HG03159 (cell line): ENCODE results near the gene ISM2.
"Not testable (repeated sequence)": the region's sequence is repeated elsewhere in the genome, so short reads cannot be mapped to it uniquely, and the experiment has no call there.

Experiments
- ATAC-seq: cut with Tn5 transposase; IDR thresholded peaks from one replicate; pipeline ENCODE4 v1.9.1; 2021; ENCODE audit warnings: mild to moderate bottlenecking, moderate library complexity; ENCODE audit not compliant: unreplicated experiment

Gene ISM2

GRCh38 chr14:77498120-77498979 lies at the start of gene ISM2:
TSS of gene ISM2 (minus strand) at chr14:77498816. CDS start at chr14:77498793, 23 bp downstream.
- peak; percentile 62 for ATAC-seq

GRCh38 chr14:77547512-77548180 lies 49.0 kb upstream of the ISM2 start:
- ATAC-seq: no peak

DNA sequence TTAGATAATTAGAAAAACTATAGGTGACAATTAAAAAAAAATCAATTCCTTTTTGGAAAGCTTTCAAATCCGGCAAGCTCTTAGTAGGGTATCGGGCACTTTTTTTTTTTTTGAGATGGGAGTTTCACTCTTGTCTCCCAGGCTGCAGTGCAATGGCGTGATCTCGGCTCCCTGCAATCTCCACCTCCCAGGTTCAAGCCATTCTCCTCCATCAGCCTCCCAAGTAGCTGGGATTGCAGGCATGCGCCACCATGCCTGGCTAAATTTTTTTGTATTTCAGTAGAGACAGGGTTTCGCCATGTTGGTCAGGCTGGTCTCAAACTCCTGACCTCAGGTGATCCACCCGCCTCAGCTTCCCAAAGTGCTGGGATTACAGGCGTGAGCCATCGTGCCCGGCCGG lies 46.6 kb upstream of the ISM2 start:
- ATAC-seq: not testable (repeated sequence)

GRCh38 chr14:77544571-77544970 lies 46.0 kb upstream of the ISM2 start:
- ATAC-seq: no peak

GRCh38 chr14:77543637-77544334 lies 45.2 kb upstream of the ISM2 start:
- ATAC-seq: no peak

DNA sequence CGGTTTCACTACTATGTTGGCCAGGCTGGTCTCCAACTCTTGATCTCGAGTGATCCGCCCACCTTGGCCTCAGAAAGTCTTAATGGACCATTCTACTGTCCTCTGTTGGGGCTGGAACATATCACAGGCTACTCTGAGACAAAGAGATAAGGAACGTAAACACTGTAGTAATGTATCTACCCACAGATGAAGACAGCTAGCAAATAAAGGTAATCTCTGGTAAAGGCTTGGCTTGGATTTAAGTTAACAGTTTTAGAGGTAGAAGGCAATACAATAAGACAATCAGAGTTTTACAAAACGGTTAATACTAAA lies 44.6 kb upstream of the ISM2 start:
- no peak for ATAC-seq

GRCh38 chr14:77542421-77543239 lies 44.0 kb upstream of the ISM2 start:
- ATAC-seq: no peak

GRCh38 chr14:77541905-77542304 lies 43.3 kb upstream of the ISM2 start:
- peak; percentile 54 for ATAC-seq

GRCh38 chr14:77536951-77537350 lies 38.3 kb upstream of the ISM2 start:
- ATAC-seq: not testable (repeated sequence)

DNA sequence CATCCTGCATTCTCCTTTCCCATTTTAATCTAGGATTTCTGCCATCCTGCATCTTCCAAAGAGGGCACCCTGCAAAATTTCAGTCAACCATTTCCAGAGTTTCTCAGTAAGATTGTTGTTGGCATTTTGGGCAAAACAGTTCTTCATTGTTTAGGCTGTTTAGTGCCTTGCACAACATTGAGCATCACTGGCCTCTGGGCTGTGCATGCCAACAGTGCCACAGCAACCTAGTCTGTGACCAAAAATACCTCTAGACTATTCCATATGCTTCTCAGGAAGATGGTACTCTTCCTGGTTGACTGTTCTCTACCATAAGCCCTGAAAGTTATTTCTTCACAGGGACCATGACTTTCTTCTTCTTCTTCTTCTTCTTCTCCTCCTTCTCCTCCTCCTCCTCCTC lies 32.5 kb upstream of the ISM2 start:
- ATAC-seq: no peak

- ATAC-seq: no peak
These were observed 31.3 kb upstream of the ISM2 start for GRCh38 chr14:77529963-77530362.

DNA sequence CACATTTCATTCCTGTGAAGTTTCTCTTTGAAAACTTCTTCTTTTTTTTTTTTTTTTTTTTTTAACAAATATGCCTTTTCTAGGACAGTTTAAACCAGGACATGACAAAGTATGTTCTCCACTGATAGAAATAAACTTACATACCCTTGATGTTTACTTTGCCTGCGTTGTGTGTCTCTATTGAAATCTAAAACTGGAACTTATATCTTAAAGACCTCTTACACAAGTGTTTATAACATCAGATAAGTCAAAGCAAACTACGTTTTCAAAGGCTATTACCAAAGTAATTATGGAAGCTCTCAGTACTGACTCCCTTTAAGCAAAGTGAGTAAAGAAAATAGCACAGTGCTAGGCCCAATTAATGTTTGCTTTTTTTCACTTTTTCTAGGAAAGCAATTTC lies 30.6 kb upstream of the ISM2 start:
- ATAC-seq: no peak

DNA sequence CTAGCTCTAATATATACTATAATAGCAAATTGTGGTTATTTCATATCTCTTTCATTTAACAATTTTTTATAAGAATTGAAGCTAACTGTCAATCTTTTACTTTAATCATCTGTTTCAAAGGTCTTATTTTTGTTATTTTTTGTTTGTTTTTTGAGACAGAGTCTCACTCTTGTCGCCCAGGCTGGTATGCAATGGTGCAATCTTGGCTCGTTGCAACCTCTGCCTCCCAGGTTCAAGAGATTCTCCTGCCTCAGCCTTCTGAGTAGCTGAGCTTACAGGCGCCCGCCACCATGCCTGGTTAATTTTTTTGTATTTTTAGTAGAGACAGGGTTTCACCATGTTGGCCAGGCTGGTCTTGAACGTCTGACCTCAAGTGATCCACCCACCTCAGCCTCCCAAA lies 30.1 kb upstream of the ISM2 start:
- ATAC-seq: not testable (repeated sequence)

GRCh38 chr14:77526266-77526665 lies 27.6 kb upstream of the ISM2 start:
- no peak for ATAC-seq

DNA sequence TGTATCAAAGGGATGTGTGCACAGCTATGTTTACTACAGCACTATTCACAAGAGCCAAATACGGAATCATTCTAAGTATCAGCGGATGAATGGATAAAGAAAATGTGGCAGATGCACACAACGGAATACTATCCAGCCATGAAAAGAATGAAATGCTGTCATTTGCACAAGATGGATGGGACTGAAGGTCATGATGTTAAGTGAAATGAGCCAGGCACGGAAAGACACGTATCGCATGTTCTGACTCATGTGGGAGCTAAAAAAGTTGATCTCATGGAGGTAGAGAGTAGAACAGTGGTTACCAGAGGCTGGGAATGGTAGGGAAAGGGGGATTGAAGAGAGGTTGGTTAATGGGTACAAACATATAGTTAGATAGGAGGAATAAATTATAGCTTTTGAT lies 25.9 kb upstream of the ISM2 start:
- ATAC-seq: no peak

DNA sequence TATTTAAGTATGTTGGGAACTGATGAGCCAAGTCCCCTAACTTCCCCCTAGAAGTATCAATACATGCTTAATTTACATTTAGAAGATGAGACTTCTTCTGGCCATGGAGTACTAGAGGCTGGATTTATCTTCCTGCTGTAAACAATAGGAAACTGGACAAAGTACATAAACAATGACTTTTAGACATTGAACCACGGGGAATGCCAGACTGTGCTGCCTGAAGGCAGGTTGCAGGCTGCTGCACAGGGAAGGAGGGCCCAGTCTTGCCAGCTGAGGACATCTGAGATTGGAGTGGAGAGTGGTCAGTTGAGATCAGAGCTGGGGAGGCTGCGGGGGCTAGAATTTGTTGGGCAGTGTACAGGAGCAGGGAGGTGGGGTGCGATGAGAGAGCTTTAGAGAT lies 24.5 kb upstream of the ISM2 start:
- no peak for ATAC-seq

GRCh38 chr14:77520555-77520954 lies 21.9 kb upstream of the ISM2 start:
- no peak for ATAC-seq

GRCh38 chr14:77516126-77516525 lies 17.5 kb upstream of the ISM2 start:
- no peak for ATAC-seq

DNA sequence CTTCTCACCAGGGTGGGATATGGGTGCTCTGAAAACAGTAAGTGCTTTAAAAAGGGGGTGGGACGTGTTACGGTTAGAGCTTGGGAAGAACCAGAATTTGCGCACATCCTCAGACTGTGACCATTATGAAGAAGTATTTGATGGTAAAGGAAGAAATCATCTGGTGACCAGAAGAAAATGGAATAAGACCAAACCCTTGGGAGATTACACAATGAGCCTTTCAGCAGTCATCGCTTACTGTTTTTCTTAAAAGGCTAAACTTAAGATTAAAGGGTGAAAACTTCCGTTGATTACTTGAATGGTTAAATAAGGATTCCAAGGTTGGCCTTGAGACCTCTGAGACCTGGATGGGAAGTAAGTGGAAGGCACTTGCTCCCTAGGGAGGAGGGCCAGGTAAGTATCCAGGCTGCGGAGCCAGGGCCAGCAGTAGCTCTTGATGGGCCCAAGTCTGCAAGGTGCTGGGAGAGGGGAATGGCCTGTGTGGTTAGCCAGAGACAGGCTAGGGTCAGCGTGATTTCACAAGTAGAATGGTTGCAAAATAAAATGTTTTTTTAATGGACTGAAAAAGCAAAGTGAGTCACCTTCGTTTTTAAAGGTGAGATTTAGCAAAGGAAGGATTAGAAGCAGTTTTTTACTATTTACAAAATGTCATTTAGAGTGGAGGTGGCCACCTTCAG lies 13.0 kb upstream of the ISM2 start:
- ATAC-seq: no peak

DNA sequence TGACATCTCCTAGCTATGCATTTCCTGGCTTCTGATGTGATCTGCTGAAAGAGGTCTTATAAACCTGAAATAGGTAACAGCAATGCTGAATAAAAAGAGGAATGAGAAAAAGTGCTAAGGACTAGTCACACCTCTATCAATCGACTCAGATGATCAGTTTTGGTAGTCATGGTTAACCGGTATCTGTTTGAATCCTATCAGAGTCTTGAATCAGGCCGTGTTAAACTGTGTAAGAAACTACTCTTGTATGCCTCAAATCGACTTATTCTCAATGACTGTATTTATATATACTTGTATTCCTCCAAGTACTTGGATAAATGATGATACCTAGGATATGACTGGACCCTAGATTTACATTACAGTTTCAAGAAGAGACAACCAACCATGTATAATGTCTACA lies 10.8 kb upstream of the ISM2 start:
- ATAC-seq: no peak
